Keratinocyte (primary cell): ENCODE results near the gene NMNAT2.

Experiments used
- CTCF ChIP-seq, 3 experiments: IDR thresholded peaks in 1 of 3; conservative IDR thresholded peaks in 1 of 3; optimal IDR thresholded peaks in 1 of 3; 2 replicates in 2 of 3; 3 replicates in 1 of 3; pipeline versions ENCODE3 to v1.5.1; 2011; ENCODE audit warnings: low read length in 3 of 3, mild to moderate bottlenecking in 3 of 3, moderate library complexity in 2 of 3, control low read depth in 1 of 3, inconsistent platforms in 1 of 3; ENCODE audit not compliant: insufficient read depth in 2 of 3; ENCODE audit errors: extremely low read depth in 1 of 3
- EZH2 ChIP-seq: IDR thresholded peaks from one replicate; pipeline ENCODE4 v1.6.1; 2012; ENCODE audit warnings: inconsistent platforms, mild to moderate bottlenecking, low read length, moderate library complexity

GRCh38 chr1:183295521-183295920 lies 122.7 kb downstream of the NMNAT2 start:
- TF ChIP-seq CTCF (optimal IDR thresholded peaks at IDR 0.05 in 1 of 3, IDR thresholded peaks at IDR 0.05 in 1 of 3, conservative IDR thresholded peaks at IDR 0.05 in 1 of 3; ENCODE audit: extremely low read depth in 1 of 3, insufficient read depth in 2 of 3, low read length in 3 of 3): no peak
- no peak for TF ChIP-seq EZH2
